Activated CD8-positive, alpha-beta memory T cell treated with anti-CD3 and anti-CD28 coated beads, Interleukin-2, amount 50 U/mL, for 4 hours (primary cell): ENCODE measurements around the gene PARN.

Experiments used
- DNase-seq: peaks from one replicate; pipeline ENCODE4 v3.0.0-alpha.2; 2020

PARN gene

DNA sequence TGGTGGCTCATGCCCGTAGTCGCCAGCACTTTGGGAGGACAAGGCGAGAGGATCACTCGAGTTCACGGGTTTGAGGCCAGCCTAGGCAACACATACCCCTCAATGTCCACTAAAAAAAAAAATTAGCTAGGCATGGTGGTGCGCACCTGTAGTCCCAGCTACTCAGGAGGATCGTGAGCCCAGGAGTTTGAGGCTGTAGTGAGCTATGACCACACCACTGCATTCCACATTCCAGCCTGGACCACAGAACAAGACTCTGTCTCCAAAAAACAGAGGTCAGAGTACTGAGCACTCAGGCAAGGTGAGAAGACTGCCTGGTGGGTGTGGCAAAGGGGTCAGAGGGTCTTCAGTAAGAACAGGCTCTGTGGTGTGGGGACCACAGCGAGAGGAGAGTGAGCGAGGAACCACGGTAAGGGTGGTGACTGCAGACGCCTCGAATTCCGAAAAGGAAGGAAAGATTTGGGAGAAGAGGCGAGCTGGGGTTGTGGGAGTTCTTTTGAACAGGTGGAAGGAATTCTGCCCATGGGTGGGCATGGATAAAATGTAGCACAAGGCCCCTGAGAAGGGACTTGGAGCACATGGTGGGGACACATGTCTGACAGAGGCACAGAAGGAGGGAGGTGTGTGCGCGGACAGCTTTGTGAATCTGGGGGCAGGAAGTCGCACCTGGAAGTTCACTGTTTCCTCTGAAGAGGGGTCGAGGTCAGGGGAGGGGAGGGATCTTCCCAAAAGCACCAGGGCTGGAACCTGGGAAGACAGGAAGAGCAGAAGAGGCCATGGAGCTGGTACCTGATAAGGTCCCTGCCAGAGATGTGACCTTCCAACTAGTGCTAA lies 134.6 kb downstream of the PARN start:
- no peak for DNase-seq

- DNase-seq: no peak
These were observed 135.6 kb downstream of the PARN start for GRCh38 chr16:14494396-14494966.

DNA sequence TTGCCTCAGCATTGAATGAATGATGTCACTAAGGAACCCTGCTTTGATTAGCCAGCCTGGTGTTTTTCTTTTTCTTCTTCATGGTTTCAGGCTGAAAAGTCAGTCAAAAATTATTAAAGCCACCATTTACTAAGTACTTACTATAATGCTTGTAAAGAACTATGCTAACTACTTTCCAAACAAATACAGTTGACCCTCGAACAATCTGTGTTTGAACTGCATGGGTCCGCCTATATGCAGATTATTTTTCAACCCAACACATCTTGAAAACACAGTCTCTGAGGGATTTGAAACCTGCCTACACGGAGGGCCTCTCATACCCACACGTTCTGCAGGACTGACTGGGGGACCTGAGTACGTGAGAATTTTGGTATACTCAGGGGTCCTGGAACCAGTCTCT lies 136.3 kb downstream of the PARN start:
- no peak for DNase-seq

- DNase-seq: no peak
These were observed 137.4 kb downstream of the PARN start for GRCh38 chr16:14492614-14493013.

DNA sequence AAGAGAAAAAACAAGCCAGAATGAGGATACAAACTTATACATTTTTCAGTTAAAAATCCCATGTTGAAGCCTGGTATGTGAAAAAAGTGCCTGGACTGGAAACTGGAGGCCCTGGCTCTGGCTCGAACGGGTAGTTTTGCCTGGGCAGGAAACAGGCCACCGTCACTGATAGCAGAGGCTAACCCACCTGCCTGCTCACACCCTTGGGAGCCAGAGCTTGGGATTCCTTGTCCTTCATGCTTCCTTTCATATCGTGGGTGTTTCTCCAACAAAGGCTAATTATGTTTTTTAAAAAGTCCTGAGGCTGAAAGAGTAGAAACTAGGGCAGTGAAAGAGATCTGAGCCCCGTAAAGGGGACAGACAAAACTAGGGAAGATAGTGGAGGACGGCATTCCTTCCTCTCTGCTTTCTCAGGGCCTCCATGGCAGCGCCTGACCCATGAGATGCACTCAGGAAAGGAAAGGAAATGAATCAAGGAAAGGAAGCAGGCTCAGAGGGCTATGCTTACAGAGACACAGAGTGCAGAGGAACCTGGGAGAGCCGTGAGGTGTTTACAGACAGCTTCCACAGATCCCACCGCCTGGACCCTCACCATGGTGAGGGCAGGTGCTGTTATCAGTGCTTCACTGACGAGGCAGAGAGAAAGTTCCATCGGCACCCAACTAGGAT lies 138.1 kb downstream of the PARN start:
- DNase-seq: no peak

GRCh38 chr16:14490235-14490634 lies 139.8 kb downstream of the PARN start:
- no peak for DNase-seq

- DNase-seq: no peak
These were observed 140.6 kb downstream of the PARN start for GRCh38 chr16:14489460-14489859.

- no peak for DNase-seq
These were observed 142.5 kb downstream of the PARN start for GRCh38 chr16:14487579-14487978.

DNA sequence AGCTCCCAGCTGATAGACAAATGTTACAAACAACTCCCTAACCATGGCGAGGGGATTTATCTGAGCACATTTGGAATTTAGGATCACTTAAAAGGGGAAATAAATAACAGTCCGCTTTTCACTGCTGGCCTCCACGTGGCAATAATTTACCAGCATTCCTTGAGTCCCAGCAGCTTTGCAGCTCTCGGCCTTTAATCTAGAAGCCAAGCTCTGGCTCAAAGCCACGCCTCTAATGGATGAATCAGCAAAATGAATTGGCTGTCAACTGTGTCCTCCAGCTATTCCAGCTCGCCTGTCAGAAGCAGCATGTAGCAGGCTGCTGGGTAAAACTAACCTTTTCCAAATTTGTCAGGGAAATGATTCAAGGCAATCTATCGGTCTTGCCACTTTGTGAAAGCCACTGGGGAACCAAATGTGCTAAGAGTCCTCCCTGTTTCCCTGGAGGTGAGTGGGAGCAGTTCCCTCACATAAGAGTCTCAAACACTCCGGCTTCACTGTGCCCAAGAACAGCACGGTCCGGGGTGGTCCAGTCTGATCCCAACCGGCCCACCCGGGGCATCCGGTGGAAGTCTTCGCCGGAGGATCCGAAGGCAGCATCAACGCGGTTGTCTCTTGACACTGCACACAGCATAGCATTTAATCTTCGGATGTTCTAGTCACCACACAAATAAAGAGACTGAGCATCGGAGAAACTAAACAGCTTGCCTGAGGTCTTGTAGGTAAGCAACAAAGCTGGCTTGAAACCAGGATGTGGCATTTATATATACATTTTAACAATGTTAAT lies 143.3 kb downstream of the PARN start:
- DNase-seq: no peak

- DNase-seq: no peak
These were observed 144.1 kb downstream of the PARN start for GRCh38 chr16:14485811-14486519.

DNA sequence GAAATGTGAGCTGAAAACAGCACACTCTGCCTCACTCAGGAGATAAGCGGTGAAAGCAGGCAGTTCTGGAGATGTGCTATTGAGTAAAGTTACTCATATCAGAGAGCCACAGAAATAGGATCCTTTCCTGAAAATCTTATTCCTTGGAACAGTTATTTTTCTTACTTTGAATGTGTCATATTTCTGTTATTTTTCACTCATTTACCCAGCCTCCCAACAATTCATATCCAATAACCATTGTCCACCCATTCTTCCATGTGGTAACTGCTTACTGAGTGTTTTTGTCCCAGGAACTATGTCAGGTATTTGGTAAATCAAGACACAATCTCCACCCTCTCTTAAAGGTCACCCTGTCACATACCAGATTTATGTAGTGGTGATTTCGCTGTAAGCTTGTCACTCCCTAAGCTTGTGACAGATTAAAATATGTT lies 144.9 kb downstream of the PARN start:
- no peak for DNase-seq

DNA sequence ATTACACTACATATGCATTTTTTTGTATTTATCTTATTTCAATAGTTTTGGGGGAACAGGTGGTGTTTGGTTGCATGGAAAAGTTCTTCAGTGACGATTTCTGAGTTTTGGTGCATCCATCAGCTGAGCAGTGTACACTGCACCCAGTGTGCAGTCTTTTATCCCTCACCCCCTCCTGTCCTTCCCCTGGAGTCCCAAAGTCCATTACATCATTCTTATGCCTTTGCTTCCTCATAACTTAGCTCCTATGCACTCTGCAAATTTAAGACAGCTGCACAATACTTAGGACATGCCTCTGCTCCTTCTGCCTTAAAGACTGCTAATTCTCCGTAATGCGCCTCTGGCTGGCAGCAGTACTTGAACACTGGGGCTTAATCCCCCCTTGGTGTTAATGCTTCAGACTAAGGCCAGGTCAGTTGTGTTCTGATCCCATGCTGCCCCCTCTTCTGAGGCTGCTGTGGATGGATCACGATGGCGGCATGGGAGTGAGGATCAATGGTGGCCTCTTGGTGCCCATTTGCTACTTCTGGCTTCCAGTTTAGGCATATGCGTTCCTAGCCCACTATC lies 146.2 kb downstream of the PARN start:
- no peak for DNase-seq

DNA sequence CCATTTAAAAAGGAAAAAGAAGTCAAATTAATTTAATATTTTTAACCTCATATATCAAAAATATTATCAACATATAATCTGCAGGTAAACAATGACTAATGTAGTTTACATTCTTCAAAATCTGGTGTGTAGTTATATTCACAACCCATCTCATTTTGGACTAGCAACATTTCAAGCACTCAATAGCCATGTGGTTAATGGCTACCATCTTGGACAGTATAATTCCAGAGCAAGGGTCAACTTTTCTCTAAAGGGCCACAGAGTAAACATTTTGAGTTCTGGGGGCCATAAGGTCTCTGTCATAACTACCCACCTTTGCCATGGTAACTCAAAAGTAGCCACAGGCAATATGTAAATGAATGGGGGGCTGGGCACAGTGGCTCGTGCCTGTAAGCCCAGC lies 153.9 kb downstream of the PARN start:
- no peak for DNase-seq

GRCh38 chr16:14475370-14476139 lies 154.5 kb downstream of the PARN start:
- DNase-seq: no peak

GRCh38 chr16:14473488-14473887 lies 156.6 kb downstream of the PARN start:
- DNase-seq: no peak

DNA sequence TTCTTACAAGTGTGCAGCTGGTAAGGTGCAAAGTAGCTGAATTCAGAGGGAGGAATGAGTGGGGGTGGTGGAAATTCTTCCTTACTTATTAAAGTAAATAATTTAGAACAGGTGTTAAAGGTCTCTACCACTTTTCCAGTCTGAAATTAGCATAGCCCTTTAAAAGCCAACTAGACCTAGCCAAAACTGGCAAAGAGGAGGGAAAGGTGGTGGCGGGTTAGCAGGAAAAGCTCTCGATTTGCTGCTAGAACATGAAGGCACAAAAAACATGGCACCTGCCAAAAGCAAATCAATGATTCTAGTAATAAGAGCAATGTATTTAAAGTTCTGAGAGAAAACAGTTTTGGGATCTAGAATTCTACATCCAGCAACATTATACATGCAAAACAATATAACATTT lies 157.7 kb downstream of the PARN start:
- DNase-seq: no peak

GRCh38 chr16:14470788-14471187 lies 159.3 kb downstream of the PARN start:
- DNase-seq: no peak

GRCh38 chr16:14465799-14466198 lies 164.3 kb downstream of the PARN start:
- DNase-seq: no peak

- DNase-seq: no peak
These were observed 165.3 kb downstream of the PARN start for GRCh38 chr16:14464796-14465195.

DNA sequence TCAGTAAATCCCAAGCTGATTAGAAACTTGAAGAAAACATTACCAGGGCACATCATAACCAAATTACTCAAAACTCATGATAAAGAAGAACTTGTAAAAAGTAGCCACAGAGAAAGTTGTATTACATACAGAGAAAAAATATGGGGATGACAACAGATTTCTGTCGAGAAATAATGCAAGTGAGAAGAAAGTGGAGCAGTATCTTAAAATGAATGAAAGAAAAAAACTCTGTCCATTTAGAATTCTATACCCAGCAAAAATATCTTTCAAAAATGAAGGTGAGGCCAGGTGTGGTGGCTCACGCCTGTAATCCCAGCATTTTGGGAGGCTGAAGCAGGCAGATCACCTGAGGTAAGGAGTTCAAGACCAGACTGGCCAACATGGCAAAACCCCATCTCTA lies 165.9 kb downstream of the PARN start:
- no peak for DNase-seq

- DNase-seq: no peak
These were observed 167.2 kb downstream of the PARN start for GRCh38 chr16:14462811-14463210.

GRCh38 chr16:14460726-14461125 lies 169.3 kb downstream of the PARN start:
- DNase-seq: no peak
